ENCODE results near the gene ATF6. TPM values are rescaled to one million over a fixed set of nuclear protein-coding genes. Genes with fewer than 3 reads are reported as not detected.

Gene ATF6
- total and polyA plus RNA-seq, 9 of the 15 experiments (the other 6 are each of a cell fraction or from before 2014, with no cell fraction given): 11.7 to 32.4 (median 20.4) TPM

GRCh38 chr1:161956097-161956496 lies 190.0 kb downstream of the ATF6 start:
- no peak overlapping the region for H3K4me2 ChIP-seq (ENCODE audit: insufficient read depth, low read length)
- ATAC-seq: no peak
- H3K27me3 ChIP-seq (ENCODE audit: control insufficient read depth in 2 of 2, insufficient read depth in 2 of 2, low read length in 2 of 2): no peaks in the 10 kb centered on the region
- POLR2A ChIA-PET: no interaction called here
- H3K4me3 ChIP-seq: no peak overlapping the region
- H3K27ac ChIP-seq (ENCODE audit: extremely low read depth, low read depth, low read length): no peak overlapping the region
- H3K79me2 ChIP-seq (ENCODE audit: control insufficient read depth, insufficient read depth, low read length): no peaks in the 10 kb centered on the region
- intact Hi-C loops (cut with micrococcal nuclease): no loop called here
- H3K4me1 ChIP-seq (replicated peaks in 1 of 2; ENCODE audit: control insufficient read depth in 2 of 2, insufficient read depth in 2 of 2, low read length in 2 of 2): peaks cover 4 to 21% of the 10 kb centered on the region in 2 experiments; a peak in 4 of 5 replicates
- CTCF ChIA-PET (ENCODE audit: low intra/inter-chr PET ratio): no interaction called here
- no peak for FAIRE-seq
- H3K9me3 ChIP-seq (replicated peaks; ENCODE audit: control insufficient read depth, insufficient read depth, low read depth, low read length): no peaks in the 10 kb centered on the region
- DNase-seq (ENCODE audit: extremely low read depth in 1 of 4, low spot score in 3 of 4): no peak
- H3K9ac ChIP-seq (ENCODE audit: insufficient read depth in 1 of 2, low read depth in 2 of 2, low read length in 2 of 2): no peak overlapping the region
- in situ Hi-C loops (cut with MboI): no loop called here
- H3K36me3 ChIP-seq (ENCODE audit: control insufficient read depth, insufficient read depth, low read length): peaks cover 22% of the 10 kb centered on the region
- H3K9me1 ChIP-seq (ENCODE audit: control insufficient read depth, insufficient read depth, low read length): no peaks in the 10 kb centered on the region
- no peaks in the 10 kb centered on the region for H4K20me1 ChIP-seq (replicated peaks; ENCODE audit: control insufficient read depth, insufficient read depth, low read length)
- WGBS (ENCODE audit: insufficient coverage, low coverage, missing lambda C conversion rate): 72% methylated on average over 4 of the region's 4 CpGs
- no peak overlapping the region for H2AFZ ChIP-seq (ENCODE audit: low read depth, low read length)
- BruUV-seq (replicated peaks): no TSS peak
- no peak for TF ChIP-seq ZNF41 (CRISPR knock-in tag; conservative IDR thresholded peaks at IDR 0.05)
- TF ChIP-seq PATZ1 (CRISPR knock-in tag; IDR thresholded peaks at IDR 0.05; ENCODE audit: borderline replicate concordance): no peak
- TF ChIP-seq PTRF (tag; IDR thresholded peaks at IDR 0.05): no peak
- no peak for TF ChIP-seq TAF7 (tag; IDR thresholded peaks at IDR 0.05)
- no peak for TF ChIP-seq BDP1 (IDR thresholded peaks at IDR 0.05; ENCODE audit: insufficient read depth, insufficient read length)
- TF ChIP-seq PHF21A (IDR thresholded peaks at IDR 0.05; ENCODE audit: borderline replicate concordance, low read depth): no peak
- no peak for TF ChIP-seq ZBTB11 (CRISPR knock-in tag; IDR thresholded peaks at IDR 0.05)
- TF ChIP-seq SAFB (IDR thresholded peaks at IDR 0.05; ENCODE audit: borderline replicate concordance, low read depth, low read length): no peak
- TF ChIP-seq HMGN3 (IDR thresholded peaks at IDR 0.05; ENCODE audit: borderline replicate concordance, extremely low read depth, insufficient read length, low read depth, low read length): no peak
- TF ChIP-seq SMARCE1 (IDR thresholded peaks at IDR 0.05): no peak
- TF ChIP-seq CBX5 (IDR thresholded peaks at IDR 0.05; ENCODE audit: borderline replicate concordance, low read depth): no peak
- no peak for TF ChIP-seq HNRNPUL1 (IDR thresholded peaks at IDR 0.05; ENCODE audit: low read length)
- no peak for TF ChIP-seq NR1H2 (CRISPR knock-in tag; IDR thresholded peaks at IDR 0.05)
- no peak for TF ChIP-seq CBX3 (IDR thresholded peaks at IDR 0.05; ENCODE audit: borderline replicate concordance in 1 of 2, low read length in 2 of 2)
- TF ChIP-seq LEF1 (IDR thresholded peaks at IDR 0.05): no peak
- no peak for TF ChIP-seq CHAMP1 (IDR thresholded peaks at IDR 0.05)
- no peak for TF ChIP-seq NCOA6 (IDR thresholded peaks at IDR 0.05)
